Activated CD4-positive, alpha-beta T cell treated with anti-CD3 and anti-CD28 coated beads for 1 hour (primary cell): ENCODE measurements around the gene THSD8.
A peak's percentile ranks its signal among the peaks of the same experiment; 100 is the strongest.
"Not testable (repeated sequence)": the region's sequence is repeated elsewhere in the genome, so short reads cannot be mapped to it uniquely, and the experiment has no call there.

Experiments used
- DNase-seq: peaks from one replicate; pipeline ENCODE4 v3.0.0-alpha.2; 2020

Gene THSD8

GRCh38 chr19:12833738-12834565 lies 32.1 kb downstream of the THSD8 start:
- no peak for DNase-seq

- no peak for DNase-seq
These were observed 32.7 kb downstream of the THSD8 start, which contains the start of gene RTBDN for GRCh38 chr19:12834566-12834943. Gene RTBDN, minus strand, starts transcription at chr19:12834579. Its CDS starts 4,600 bp downstream, at chr19:12829979.

GRCh38 chr19:12834976-12835757 lies 33.3 kb downstream of the THSD8 start:
- no peak for DNase-seq

- DNase-seq = no peak
These were observed 34.6 kb downstream of the THSD8 start for GRCh38 chr19:12836529-12836863.

DNA sequence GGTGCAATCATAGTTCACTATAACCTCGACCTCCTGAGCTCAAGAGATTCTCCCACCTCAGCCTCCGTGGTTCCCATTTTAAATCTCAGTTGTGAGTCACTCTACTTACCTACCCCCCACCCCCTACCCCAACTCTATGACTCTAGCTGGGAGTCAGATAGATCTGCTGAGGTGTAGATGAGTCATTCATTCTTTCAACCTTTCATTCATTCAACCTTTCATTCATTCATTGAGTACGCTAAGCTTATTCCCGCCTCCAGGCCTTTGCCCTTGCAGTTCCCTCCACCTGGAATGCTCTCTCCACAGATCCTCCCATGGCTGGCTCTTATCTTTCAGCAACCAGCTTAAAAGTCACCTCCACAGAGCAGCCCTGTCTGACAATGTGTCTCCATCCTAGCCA lies 35.4 kb downstream of the THSD8 start:
- DNase-seq = no peak

DNA sequence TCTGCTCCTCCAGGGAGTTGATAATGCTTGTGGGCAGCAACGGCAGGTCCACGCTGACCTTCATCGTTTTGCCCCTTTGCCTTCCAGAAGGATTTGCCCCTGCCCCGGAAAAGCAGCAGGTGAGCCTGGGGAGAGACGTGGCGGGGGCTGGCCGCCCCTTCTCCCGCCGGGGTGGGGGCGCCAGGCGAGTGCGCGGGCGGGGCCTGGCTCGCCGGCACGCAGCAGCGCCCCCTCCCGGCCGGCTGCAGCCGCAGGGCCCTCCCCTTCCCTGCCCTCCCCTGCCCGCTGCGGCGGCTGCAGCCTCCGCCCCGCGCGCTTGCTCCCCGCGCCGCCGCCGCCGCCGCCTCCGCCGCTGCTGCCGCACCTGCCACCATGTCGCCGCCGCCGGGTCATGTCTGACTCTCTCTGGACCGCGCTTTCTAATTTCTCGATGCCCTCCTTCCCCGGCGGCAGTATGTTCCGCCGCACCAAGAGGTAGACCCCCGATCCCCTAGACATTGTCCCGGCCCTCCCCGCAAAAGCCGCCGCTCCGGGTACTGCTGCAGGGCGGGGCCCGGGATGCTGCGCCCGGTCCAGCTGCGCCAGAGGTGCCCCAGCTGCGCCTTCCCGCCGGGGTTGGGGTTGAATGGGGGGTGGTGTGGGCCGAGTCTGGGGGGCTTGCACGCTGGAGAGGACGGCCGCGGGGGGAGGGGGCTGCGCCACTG lies 36.5 kb downstream of the THSD8 start, which contains the start of gene MAST1:
Gene MAST1, plus strand, starts transcription at position 334 of the 704 bp plus-strand sequence. Its CDS starts 58 bp downstream, at position 392.
- no peak for DNase-seq

GRCh38 chr19:12838886-12839756 lies 37.3 kb downstream of the THSD8 start:
- no peak for DNase-seq

- no peak for DNase-seq
These were observed 38.5 kb downstream of the THSD8 start for GRCh38 chr19:12840091-12841079.

DNA sequence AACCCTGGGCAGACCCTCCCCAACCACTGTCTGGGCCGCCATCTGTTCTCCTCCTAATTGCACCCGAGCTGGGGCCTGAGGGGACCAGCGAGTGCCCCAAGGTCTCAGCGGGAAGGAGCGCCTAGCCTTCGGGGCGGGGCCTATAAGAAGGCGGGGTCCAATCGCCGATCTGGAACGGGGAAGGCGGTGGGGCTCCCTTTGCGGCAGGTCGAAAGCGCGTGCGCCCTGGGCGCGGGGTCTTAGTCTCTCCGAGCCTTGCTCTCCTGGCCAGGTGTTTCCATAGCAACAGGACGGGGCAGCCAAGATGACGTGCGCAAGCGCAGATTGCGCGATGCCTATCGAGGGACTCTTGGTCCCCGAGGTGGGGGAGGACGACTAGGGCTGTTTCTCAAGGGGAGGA lies 39.2 kb downstream of the THSD8 start:
- no peak for DNase-seq

GRCh38 chr19:12842511-12842910 lies 40.6 kb downstream of the THSD8 start:
- no peak for DNase-seq

DNA sequence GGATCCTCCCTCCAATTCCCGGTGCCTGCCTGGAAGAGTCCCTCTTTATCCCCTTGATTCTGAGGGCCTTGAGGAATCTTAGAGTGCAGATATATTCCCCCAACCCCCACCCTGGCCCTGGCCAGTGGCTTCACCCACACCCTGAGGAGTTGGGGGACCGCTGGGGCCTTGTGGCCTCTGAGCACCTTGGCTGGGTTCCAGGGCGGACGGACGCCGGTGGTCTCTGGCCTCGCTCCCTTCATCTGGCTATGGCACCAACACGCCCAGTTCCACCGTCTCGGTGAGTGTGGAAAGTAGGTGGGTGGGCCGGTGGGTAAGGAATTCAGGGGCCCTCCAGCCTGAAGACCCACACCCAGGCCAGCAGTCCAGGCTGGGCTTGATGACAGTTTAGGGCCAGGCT lies 41.5 kb downstream of the THSD8 start:
- DNase-seq = no peak

DNA sequence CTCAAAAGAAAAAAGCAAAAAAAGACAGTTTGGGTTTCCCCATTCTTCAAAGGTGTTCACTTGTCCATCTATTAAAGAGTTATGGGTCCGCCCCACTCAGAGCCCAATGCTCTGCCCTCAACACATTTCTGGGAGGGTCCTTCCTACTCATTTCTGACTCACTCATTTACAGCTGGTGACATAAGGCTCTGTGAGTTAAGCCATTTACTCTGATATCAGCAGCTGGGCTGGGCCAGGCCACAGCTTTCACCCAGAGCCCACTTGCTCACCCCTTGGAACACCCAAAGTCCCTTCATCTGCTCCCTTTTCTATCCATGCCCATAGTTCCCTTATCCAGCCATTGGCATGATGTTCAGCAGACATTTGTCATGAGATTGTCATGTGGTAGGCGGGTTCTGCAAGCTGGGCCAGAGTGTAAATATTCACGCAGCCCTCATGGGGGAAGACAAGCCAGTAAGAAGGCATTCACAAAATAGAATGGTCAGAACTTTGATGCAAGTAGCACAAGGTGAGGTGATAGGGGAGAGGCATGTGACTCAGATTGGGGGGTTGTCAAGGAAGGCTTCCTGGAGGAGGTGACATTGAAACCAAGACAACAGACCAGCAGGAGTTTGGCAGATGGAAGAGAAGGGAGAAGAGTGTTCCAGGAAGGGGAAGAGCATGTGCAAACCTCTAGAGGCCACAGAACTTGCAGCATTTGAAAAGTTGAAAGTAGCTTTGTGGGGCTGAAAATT lies 42.3 kb downstream of the THSD8 start:
- DNase-seq = no peak

DNA sequence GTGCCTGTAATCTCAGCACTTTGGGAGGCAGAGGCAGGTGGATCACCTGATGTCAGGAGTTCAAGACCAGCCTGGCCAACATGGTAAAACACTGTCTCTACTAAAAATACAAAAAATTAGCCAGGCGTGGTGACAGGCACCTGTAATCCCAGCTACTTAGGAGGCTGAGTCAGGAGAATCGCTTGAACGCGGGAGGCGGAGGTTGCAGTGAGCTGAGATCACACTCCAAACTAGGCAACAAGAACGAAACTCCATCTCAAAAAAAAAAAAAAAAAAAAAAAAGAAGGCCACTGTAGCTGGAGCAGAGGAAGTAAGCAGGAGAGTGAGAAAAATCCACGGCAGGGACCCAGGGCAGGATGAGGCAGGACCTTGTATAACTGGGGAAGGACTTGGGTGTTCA lies 44.7 kb downstream of the THSD8 start:
- DNase-seq = not testable (repeated sequence)

DNA sequence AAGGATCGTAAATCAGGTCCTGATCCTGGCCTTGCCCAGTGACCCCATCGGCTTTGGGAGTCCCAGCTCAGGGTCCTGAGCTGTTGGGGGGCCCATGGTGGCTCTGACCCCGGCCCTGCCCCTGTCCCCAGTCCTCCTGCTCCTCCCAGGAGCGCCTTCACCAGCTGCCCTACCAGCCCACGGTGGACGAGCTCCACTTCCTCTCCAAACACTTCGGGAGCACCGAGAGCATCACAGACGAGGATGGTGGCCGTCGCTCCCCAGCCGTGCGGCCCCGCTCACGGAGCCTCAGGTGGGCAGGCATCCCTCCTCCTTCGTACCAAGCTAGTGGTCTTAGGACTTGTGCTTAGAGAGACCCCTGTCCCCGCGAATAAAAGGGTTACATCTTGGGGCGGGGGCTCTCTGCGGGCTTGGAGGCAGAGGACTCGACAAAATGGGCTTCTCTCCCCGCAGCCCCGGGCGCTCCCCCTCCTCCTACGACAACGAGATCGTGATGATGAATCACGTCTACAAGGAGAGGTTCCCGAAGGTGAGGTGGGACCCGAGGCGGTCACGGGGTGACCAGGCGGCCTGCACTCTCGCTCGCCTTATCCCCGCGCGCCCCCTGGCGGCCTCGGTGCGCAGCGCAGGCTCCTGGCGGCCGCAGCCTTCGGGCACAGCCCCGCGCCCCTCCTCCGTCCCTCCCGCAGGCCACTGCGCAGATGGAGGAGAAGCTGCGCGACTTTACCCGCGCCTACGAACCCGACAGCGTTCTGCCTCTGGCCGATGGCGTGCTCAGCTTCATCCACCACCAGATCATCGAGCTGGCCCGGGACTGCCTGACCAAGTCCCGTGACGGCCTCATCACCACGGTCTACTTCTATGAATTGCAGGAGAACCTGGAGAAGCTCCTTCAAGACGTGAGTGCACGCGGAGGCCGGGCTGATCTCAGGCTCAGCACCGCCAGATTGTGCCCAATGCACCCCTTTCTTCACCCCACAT lies 45.6 kb downstream of the THSD8 start:
- DNase-seq = peak; percentile 74
